ENCODE data around the gene BSN.

Gene BSN

GRCh38 chr3:49663831-49664230 lies 109.6 kb downstream of the BSN start:
- CTCF ChIA-PET, result interaction anchor here (1.7 to 5.3 kb wide), 2 partner anchors 9 to 124 kb away, joined by 5 to 54 read pairs; no protein-coding TSS in a partner anchor
- TF ChIP-seq CTCF (IDR thresholded peaks at IDR 0.05; ENCODE audit: insufficient read depth, low read length, missing control alignments), result no peak
- no peak overlapping the region for H3K4me3 ChIP-seq (ENCODE audit: low read depth, low read length)
- DNase-seq (ENCODE audit: low read depth, low spot score), result no peak
- POLR2A ChIA-PET, result no interaction called here

- TF ChIP-seq CTCF (IDR thresholded peaks at IDR 0.05; ENCODE audit: insufficient read depth, low read length, missing control alignments), result no peak
- CTCF ChIA-PET, result interaction anchor here (1.7 to 5.3 kb wide), 2 partner anchors 8 to 125 kb away, joined by 5 to 54 read pairs; no protein-coding TSS in a partner anchor
- POLR2A ChIA-PET, result no interaction called here
Measured at GRCh38 chr3:49664300-49664699, 110.0 kb downstream of the BSN start.

GRCh38 chr3:49665822-49666519 lies 111.7 kb downstream of the BSN start:
- H3K4me3 ChIP-seq (ENCODE audit: low read depth, low read length), result no peak overlapping the region
- POLR2A ChIA-PET, result interaction anchor here (0.7 to 1.4 kb wide), 2 partner anchors 41 to 126 kb away, joined by 3 to 5 read pairs; no protein-coding TSS in a partner anchor
- TF ChIP-seq CTCF (IDR thresholded peaks at IDR 0.05; ENCODE audit: insufficient read depth, low read length, missing control alignments), result no peak
- no peak for DNase-seq (ENCODE audit: low read depth, low spot score)
- CTCF ChIA-PET, result interaction anchor here (0.7 to 5.3 kb wide), 6 partner anchors 20 to 132 kb away, joined by 3 to 54 read pairs (median 3); no protein-coding TSS in a partner anchor

More at GRCh38 chr3:49664300-49664699, 110.0 kb downstream of the BSN start:
- no peak overlapping the region for H3K4me3 ChIP-seq (ENCODE audit: low read depth, low read length)
- no peak for DNase-seq (ENCODE audit: low read depth, low spot score)

GRCh38 chr3:49666592-49666991 lies 112.3 kb downstream of the BSN start:
- TF ChIP-seq CTCF (IDR thresholded peaks at IDR 0.05; ENCODE audit: insufficient read depth, low read length, missing control alignments), result no peak
- ChIA-PET CTCF (interaction anchor here (0.7 to 5.3 kb wide), 6 partner anchors 21 to 133 kb away, joined by 3 to 54 read pairs (median 3); no protein-coding TSS in a partner anchor), POLR2A (interaction anchor here (0.7 to 1.4 kb wide), 3 partner anchors 42 to 263 kb away, joined by 3 to 5 read pairs (median 3); no protein-coding TSS in a partner anchor)
- no peak for DNase-seq (ENCODE audit: low read depth, low spot score)
- H3K4me3 ChIP-seq (ENCODE audit: low read depth, low read length), result no peak overlapping the region

- ChIA-PET CTCF (interaction anchor here (5.3 kb wide), 1 partner anchor 128 kb away, joined by 54 read pairs; no protein-coding TSS in a partner anchor), POLR2A (interaction anchor here (1.1 kb wide), 1 partner anchor 264 kb away, joined by 3 read pairs; no protein-coding TSS in a partner anchor)
- no peak for DNase-seq (ENCODE audit: low read depth, low spot score)
- TF ChIP-seq CTCF (IDR thresholded peaks at IDR 0.05; ENCODE audit: insufficient read depth, low read length, missing control alignments), result no peak
- no peak overlapping the region for H3K4me3 ChIP-seq (ENCODE audit: low read depth, low read length)
Measured at GRCh38 chr3:49667701-49668413, 113.6 kb downstream of the BSN start.

GRCh38 chr3:49668414-49668797 lies 114.1 kb downstream of the BSN start:
- no peak for TF ChIP-seq CTCF (IDR thresholded peaks at IDR 0.05; ENCODE audit: insufficient read depth, low read length, missing control alignments)
- ChIA-PET POLR2A (interaction anchor here (2.0 kb wide), 1 partner anchor 129 kb away, joined by 5 read pairs; no protein-coding TSS in a partner anchor), CTCF (interaction anchor here (5.3 to 5.4 kb wide), 2 partner anchors 129 to 130 kb away, joined by 54 to 441 read pairs; no protein-coding TSS in a partner anchor)
- H3K4me3 ChIP-seq (ENCODE audit: low read depth, low read length), result no peak overlapping the region
- no peak for DNase-seq (ENCODE audit: low read depth, low spot score)

Measured in AG04449 (cell line).